ENCODE results near the gene PRAMEF9. TPM values are rescaled to one million over a fixed set of nuclear protein-coding genes. Genes with fewer than 3 reads are reported as not detected.
"Not testable (repeated sequence)": the region's sequence is repeated elsewhere in the genome, so short reads cannot be mapped to it uniquely, and the experiment has no call there.

Gene PRAMEF9
- total RNA-seq (2011; cell fraction: chromatin; rRNA removed; ENCODE audit: low replicate concordance), result not detected in 2 replicates
- not detected in 2 replicates for total RNA-seq (2011; cell fraction: nucleolus; rRNA removed)
- total RNA-seq (2011; cell fraction: nucleoplasm; rRNA removed), result not detected in 2 replicates
- total RNA-seq (2014; rRNA removed) (not detected in 2 replicates), total RNA-seq (2014; rRNA removed; fragmentation: Illumina TruSeq; extraction: Trizol) (not detected in 2 replicates), total RNA-seq (2015; rRNA removed; fragmentation: Illumina TruSeq; extraction: Trizol) (not detected in 2 replicates), total RNA-seq (2021) (not detected in 2 replicates), polyA plus RNA-seq (2011; rRNA removed) (not detected in 2 replicates), polyA plus RNA-seq (2014; fragmentation: Illumina TruSeq; extraction: Trizol) (not detected in 2 replicates), polyA plus RNA-seq (2014; fragmentation: Nextera tagmentation; extraction: Ambion mirVana) (not detected), polyA plus RNA-seq (2014; rRNA removed) (not detected in 2 replicates), polyA minus RNA-seq (2011; rRNA and poly(A)+ RNA removed) (not detected in 2 replicates), Bru-seq, nascent RNA (not detected), BruChase-seq, experiment 1, labeled RNA remaining after a 2-hour chase (not detected), BruChase-seq, experiment 2, labeled RNA remaining after a 6-hour chase (not detected)
- polyA plus RNA-seq (2011; cell fraction: cytosol; rRNA removed), result not detected in 2 replicates
- polyA plus RNA-seq (2011; cell fraction: nucleus; rRNA removed), result not detected in 2 replicates
- polyA plus RNA-seq (2012), result not detected in 2 replicates
- not detected in 2 replicates for polyA minus RNA-seq (2011; cell fraction: cytosol; rRNA and poly(A)+ RNA removed)
- polyA minus RNA-seq (2011; cell fraction: nucleus; rRNA and poly(A)+ RNA removed), result not detected in 2 replicates
- long read RNA-seq, experiment 1, result 0 reads
- long read RNA-seq, experiment 2, result 0 reads
- long read RNA-seq, experiment 3, result 0 reads

- H3K4me1 ChIP-seq (replicated peaks in 1 of 2; ENCODE audit: control insufficient read depth in 2 of 2, insufficient read depth in 2 of 2, low read length in 2 of 2); H3K4me2 ChIP-seq (ENCODE audit: insufficient read depth, low read length); CTCF ChIA-PET (ENCODE audit: low intra/inter-chr PET ratio); H4K20me1 ChIP-seq (replicated peaks; ENCODE audit: control insufficient read depth, insufficient read depth, low read length); H3K9me3 ChIP-seq (replicated peaks; ENCODE audit: control insufficient read depth, insufficient read depth, low read depth, low read length); H2AFZ ChIP-seq (ENCODE audit: low read depth, low read length); H3K9me1 ChIP-seq (ENCODE audit: control insufficient read depth, insufficient read depth, low read length); H3K9ac ChIP-seq (ENCODE audit: insufficient read depth in 1 of 2, low read depth in 2 of 2, low read length in 2 of 2); BruUV-seq (replicated peaks); H3K27ac ChIP-seq (ENCODE audit: extremely low read depth, low read depth, low read length); H3K27me3 ChIP-seq (ENCODE audit: control insufficient read depth in 2 of 2, insufficient read depth in 2 of 2, low read length in 2 of 2); H3K4me3 ChIP-seq; in situ Hi-C loops (cut with MboI); intact Hi-C loops (cut with micrococcal nuclease); DNase-seq (ENCODE audit: extremely low read depth in 1 of 4, low spot score in 3 of 4); ATAC-seq; FAIRE-seq; H3K79me2 ChIP-seq (ENCODE audit: control insufficient read depth, insufficient read depth, low read length); POLR2A ChIA-PET; H3K36me3 ChIP-seq (ENCODE audit: control insufficient read depth, insufficient read depth, low read length): not testable (repeated sequence)
- 0% methylated on average over 1 of the region's 2 CpGs for WGBS (ENCODE audit: insufficient coverage, low coverage, missing lambda C conversion rate)
Observed at GRCh38 chr1:13171548-13171947, at the start of gene PRAMEF9. Gene PRAMEF9 (plus strand): TSS chr1:13171848. CDS start chr1:13175281, 3,433 bp downstream.

- H3K4me2 ChIP-seq (ENCODE audit: insufficient read depth, low read length); BruUV-seq (replicated peaks); FAIRE-seq; intact Hi-C loops (cut with micrococcal nuclease); H3K4me3 ChIP-seq; H4K20me1 ChIP-seq (replicated peaks; ENCODE audit: control insufficient read depth, insufficient read depth, low read length); CTCF ChIA-PET (ENCODE audit: low intra/inter-chr PET ratio); H3K9ac ChIP-seq (ENCODE audit: insufficient read depth in 1 of 2, low read depth in 2 of 2, low read length in 2 of 2); H3K27me3 ChIP-seq (ENCODE audit: control insufficient read depth in 2 of 2, insufficient read depth in 2 of 2, low read length in 2 of 2); DNase-seq (ENCODE audit: extremely low read depth in 1 of 4, low spot score in 3 of 4); H3K9me1 ChIP-seq (ENCODE audit: control insufficient read depth, insufficient read depth, low read length); H2AFZ ChIP-seq (ENCODE audit: low read depth, low read length); H3K36me3 ChIP-seq (ENCODE audit: control insufficient read depth, insufficient read depth, low read length); H3K4me1 ChIP-seq (replicated peaks in 1 of 2; ENCODE audit: control insufficient read depth in 2 of 2, insufficient read depth in 2 of 2, low read length in 2 of 2); H3K27ac ChIP-seq (ENCODE audit: extremely low read depth, low read depth, low read length); ATAC-seq; POLR2A ChIA-PET; H3K9me3 ChIP-seq (replicated peaks; ENCODE audit: control insufficient read depth, insufficient read depth, low read depth, low read length); H3K79me2 ChIP-seq (ENCODE audit: control insufficient read depth, insufficient read depth, low read length): not testable (repeated sequence)
- 0% methylated on average over 1 of the region's 5 CpGs for WGBS (ENCODE audit: insufficient coverage, low coverage, missing lambda C conversion rate)
- in situ Hi-C loops (cut with MboI), result loop anchor here (10.0 kb wide), 1 partner anchor 81 kb away; the partner anchor contains the start of gene PRAMEF25
Observed at GRCh38 chr1:13155909-13156308, 15.7 kb upstream of the PRAMEF9 start, which contains the start of gene PRAMEF26. Gene PRAMEF26 (minus strand): TSS chr1:13156009. CDS start chr1:13153095, 2,914 bp downstream.

- DNase-seq (ENCODE audit: extremely low read depth in 1 of 4, low spot score in 3 of 4); H3K79me2 ChIP-seq (ENCODE audit: control insufficient read depth, insufficient read depth, low read length); intact Hi-C loops (cut with micrococcal nuclease); POLR2A ChIA-PET; H3K27me3 ChIP-seq (ENCODE audit: control insufficient read depth in 2 of 2, insufficient read depth in 2 of 2, low read length in 2 of 2); H3K27ac ChIP-seq (ENCODE audit: extremely low read depth, low read depth, low read length); H3K4me2 ChIP-seq (ENCODE audit: insufficient read depth, low read length); FAIRE-seq; H2AFZ ChIP-seq (ENCODE audit: low read depth, low read length); ATAC-seq; H3K9me3 ChIP-seq (replicated peaks; ENCODE audit: control insufficient read depth, insufficient read depth, low read depth, low read length); H3K4me1 ChIP-seq (replicated peaks in 1 of 2; ENCODE audit: control insufficient read depth in 2 of 2, insufficient read depth in 2 of 2, low read length in 2 of 2); H4K20me1 ChIP-seq (replicated peaks; ENCODE audit: control insufficient read depth, insufficient read depth, low read length); H3K9me1 ChIP-seq (ENCODE audit: control insufficient read depth, insufficient read depth, low read length); H3K4me3 ChIP-seq; CTCF ChIA-PET (ENCODE audit: low intra/inter-chr PET ratio); BruUV-seq (replicated peaks); H3K36me3 ChIP-seq (ENCODE audit: control insufficient read depth, insufficient read depth, low read length); H3K9ac ChIP-seq (ENCODE audit: insufficient read depth in 1 of 2, low read depth in 2 of 2, low read length in 2 of 2): not testable (repeated sequence)
- WGBS (ENCODE audit: insufficient coverage, low coverage, missing lambda C conversion rate), result no CpG with 5 or more reads among the region's 8 CpGs
- in situ Hi-C loops (cut with MboI), result loop anchor here (5.0 kb wide), 1 partner anchor 108 kb away; the partner anchor contains the start of gene PRAMEF27
Observed at GRCh38 chr1:13165531-13165930, 6.1 kb upstream of the PRAMEF9 start, which contains the start of gene HNRNPCL4. Gene HNRNPCL4 (minus strand): TSS chr1:13165631. CDS start chr1:13165467, 164 bp downstream.

Measured in K562 (cell line).